DOHH2 (cell line): Measurements from ENCODE around the gene NCOR2.

Experiments
- H3F3A ChIP-seq: fragments of 200-600 bp; sonication (generic), shearing (Covaris generic); 2 replicates; pipeline ENCODE4 v1.6.0; 2016; ENCODE audit warnings: antibody characterized with exemption, mild to moderate bottlenecking; ENCODE audit not compliant: control insufficient read depth, insufficient read depth
- H3K27ac ChIP-seq: fragments of 200-600 bp; sonication (generic); 2 replicates; pipeline ENCODE4 v1.5.1; 2014; ENCODE audit warnings: low read depth, mild to moderate bottlenecking, low read length, moderate library complexity
- H3K27me3 ChIP-seq: fragments of 200-600 bp; sonication (generic); 2 replicates; pipeline ENCODE4 v1.6.1; 2014; ENCODE audit warnings: mild to moderate bottlenecking, low read length, mixed read lengths; ENCODE audit not compliant: control insufficient read depth
- H3K36me3 ChIP-seq: fragments of 200-600 bp; sonication (generic); 2 replicates; pipeline ENCODE4 v1.6.1; 2014; ENCODE audit warnings: mild to moderate bottlenecking, low read length, moderate library complexity, mixed read lengths; ENCODE audit not compliant: control insufficient read depth
- H3K4me1 ChIP-seq: fragments of 200-600 bp; sonication (generic); 2 replicates; pipeline ENCODE4 v1.6.1; 2014; ENCODE audit warnings: mild to moderate bottlenecking, low read length, mixed read lengths; ENCODE audit not compliant: control insufficient read depth
- H3K4me2 ChIP-seq: fragments of 200-600 bp; sonication (generic); 2 replicates; pipeline ENCODE4 v1.6.0; 2014; ENCODE audit warnings: mild to moderate bottlenecking, low read length, moderate library complexity
- H3K4me3 ChIP-seq: fragments of 200-600 bp; sonication (generic); 2 replicates; pipeline ENCODE4 v1.5.1; 2014; ENCODE audit warnings: mild to moderate bottlenecking, low read length, mixed read lengths
- H3K79me2 ChIP-seq: fragments of 200-600 bp; sonication (generic); 2 replicates; pipeline ENCODE4 v1.6.1; 2014; ENCODE audit warnings: mild to moderate bottlenecking, low read length, mixed read lengths; ENCODE audit not compliant: control insufficient read depth
- H3K9me2 ChIP-seq: fragments of 200-600 bp; sonication (generic); replicated peaks from 2 replicates; pipeline ENCODE4 v1.6.1; 2014; ENCODE audit warnings: mild to moderate bottlenecking, low read length, mixed read lengths; ENCODE audit not compliant: control insufficient read depth
- H3K9me3 ChIP-seq: fragments of 200-600 bp; sonication (generic); 2 replicates; pipeline ENCODE4 v1.6.1; 2014; ENCODE audit warnings: antibody characterized with exemption, low read length, mixed read lengths; ENCODE audit not compliant: control insufficient read depth, insufficient read depth
- H4K20me1 ChIP-seq: fragments of 200-600 bp; sonication (generic); 2 replicates; pipeline ENCODE4 v1.6.0; 2014; ENCODE audit warnings: low read depth, mild to moderate bottlenecking, antibody characterized with exemption, low read length, moderate library complexity; ENCODE audit not compliant: control insufficient read depth, insufficient read depth
- EZH2phosphoT487 ChIP-seq: fragments of 200-600 bp; sonication (generic); IDR thresholded peaks from 2 replicates; pipeline ENCODE4 v1.6.1; 2017; ENCODE audit warnings: borderline replicate concordance, mild to moderate bottlenecking, antibody characterized with exemption, low read length, moderate library complexity, mixed read lengths
- TF ChIP-seq, protein P1 (sequence below): fragments of 200-600 bp; sonication (generic); IDR thresholded peaks from one replicate; pipeline ENCODE4 v1.5.1; 2014; ENCODE audit warnings: antibody characterized with exemption, mild to moderate bottlenecking, low read depth, low read length; ENCODE audit not compliant: poor library complexity, severe bottlenecking

The NCOR2 gene

DNA sequence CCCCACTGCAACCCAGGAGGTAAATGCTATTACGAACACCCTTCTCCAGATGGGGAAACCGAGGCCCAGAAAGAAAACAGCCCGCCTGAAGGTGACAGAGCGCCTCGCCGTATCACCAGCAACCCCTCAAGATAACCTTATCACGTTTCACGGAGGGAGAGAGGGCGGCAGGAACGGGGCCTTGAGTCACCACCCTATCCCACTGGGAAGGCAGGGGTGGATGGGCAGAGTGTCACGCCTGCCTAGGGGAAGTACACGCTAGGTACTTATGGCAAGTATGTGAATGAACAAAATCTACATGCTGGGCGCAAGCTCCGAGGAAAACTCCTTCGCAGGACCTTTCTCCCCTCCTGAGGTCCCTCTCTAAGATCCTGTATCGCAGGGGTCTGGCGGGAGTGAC, 17.8 kb downstream of the NCOR2 start:
- no peak overlapping the region for H3K27ac ChIP-seq

DNA sequence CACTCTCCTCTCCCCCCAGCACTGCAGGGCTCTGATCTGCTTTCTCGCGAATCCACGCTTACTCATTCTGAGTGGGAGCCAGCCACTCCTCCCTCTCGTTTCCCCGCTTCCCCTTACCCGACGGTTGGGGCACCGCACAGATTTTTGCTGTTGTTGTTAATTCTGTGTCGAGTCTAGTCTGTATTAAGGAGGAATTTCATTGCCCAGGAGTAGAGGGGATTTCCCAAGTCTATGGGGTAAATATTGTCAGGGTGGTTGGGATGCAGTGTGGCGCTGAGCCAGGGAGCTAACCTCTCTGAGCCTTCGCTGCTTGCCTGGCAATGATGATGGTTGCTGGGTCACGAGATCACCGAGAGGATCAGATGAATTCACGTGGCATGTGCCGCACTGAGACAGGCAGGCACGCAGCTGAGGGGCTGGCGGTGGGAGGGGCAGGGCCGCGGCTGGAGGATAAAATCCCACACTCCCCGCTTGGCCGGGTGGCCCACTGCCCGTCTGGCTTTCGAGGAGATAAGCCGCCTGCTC, 18.5 kb downstream of the NCOR2 start:
- peaks cover 97% of the 10 kb centered on the region for H3K79me2 ChIP-seq
- no peaks in the 10 kb centered on the region for H3K36me3 ChIP-seq
- no peaks in the 10 kb centered on the region for H3K9me3 ChIP-seq
- H3K4me2 ChIP-seq = no peak overlapping the region
- TF ChIP-seq EZH2phosphoT487 = no peak
- TF ChIP-seq, protein P1, sequence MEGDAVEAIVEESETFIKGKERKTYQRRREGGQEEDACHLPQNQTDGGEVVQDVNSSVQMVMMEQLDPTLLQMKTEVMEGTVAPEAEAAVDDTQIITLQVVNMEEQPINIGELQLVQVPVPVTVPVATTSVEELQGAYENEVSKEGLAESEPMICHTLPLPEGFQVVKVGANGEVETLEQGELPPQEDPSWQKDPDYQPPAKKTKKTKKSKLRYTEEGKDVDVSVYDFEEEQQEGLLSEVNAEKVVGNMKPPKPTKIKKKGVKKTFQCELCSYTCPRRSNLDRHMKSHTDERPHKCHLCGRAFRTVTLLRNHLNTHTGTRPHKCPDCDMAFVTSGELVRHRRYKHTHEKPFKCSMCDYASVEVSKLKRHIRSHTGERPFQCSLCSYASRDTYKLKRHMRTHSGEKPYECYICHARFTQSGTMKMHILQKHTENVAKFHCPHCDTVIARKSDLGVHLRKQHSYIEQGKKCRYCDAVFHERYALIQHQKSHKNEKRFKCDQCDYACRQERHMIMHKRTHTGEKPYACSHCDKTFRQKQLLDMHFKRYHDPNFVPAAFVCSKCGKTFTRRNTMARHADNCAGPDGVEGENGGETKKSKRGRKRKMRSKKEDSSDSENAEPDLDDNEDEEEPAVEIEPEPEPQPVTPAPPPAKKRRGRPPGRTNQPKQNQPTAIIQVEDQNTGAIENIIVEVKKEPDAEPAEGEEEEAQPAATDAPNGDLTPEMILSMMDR = no peak
- H3F3A ChIP-seq = peaks cover 8% of the 10 kb centered on the region; the same call in 1 of the 2 replicates
- H3K27ac ChIP-seq = no peak overlapping the region
- H3K9me2 ChIP-seq = no peaks in the 10 kb centered on the region
- no peak overlapping the region for H3K4me3 ChIP-seq
- H3K4me1 ChIP-seq = peaks cover 64% of the 10 kb centered on the region
- peaks cover 49% of the 10 kb centered on the region for H4K20me1 ChIP-seq
- no peaks in the 10 kb centered on the region for H3K27me3 ChIP-seq

More for the DNA sequence above, 17.8 kb downstream of the NCOR2 start:
- Histone ChIP-seq H4K20me1 (peaks cover 50% of the 10 kb centered on the region), H3K9me2 (no peaks in the 10 kb centered on the region), H3F3A (0 out of 2 replicates have a peak, but pooled peaks cover 8% of the 10 kb centered on the region), H3K79me2 (peaks cover 97% of the 10 kb centered on the region), H3K27me3 (no peaks in the 10 kb centered on the region), H3K9me3 (no peaks in the 10 kb centered on the region), H3K4me2 (no peak overlapping the region), H3K36me3 (no peaks in the 10 kb centered on the region), H3K4me1 (peaks cover 57% of the 10 kb centered on the region), H3K4me3 (no peak overlapping the region)
- TF ChIP-seq, protein P1 = no peak
- no peak for TF ChIP-seq EZH2phosphoT487

DNA sequence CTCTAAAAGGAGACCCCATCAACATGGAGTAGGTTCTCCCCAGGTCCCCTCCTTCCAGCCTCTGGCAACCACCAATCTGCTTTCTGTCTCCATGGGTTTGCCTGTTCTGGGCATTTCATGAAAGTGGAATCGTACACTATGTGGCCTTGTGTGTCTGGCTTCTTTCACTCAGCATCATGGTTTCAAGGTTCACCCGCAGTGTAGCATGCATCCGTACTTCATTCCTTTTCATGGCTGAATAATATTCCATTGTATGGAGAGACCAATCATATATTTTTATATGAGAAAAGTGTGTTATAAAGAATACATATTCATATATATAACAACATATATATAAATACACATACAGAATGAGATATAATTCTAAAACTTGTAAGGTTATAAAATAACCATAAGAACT, 19.8 kb downstream of the NCOR2 start:
- Histone ChIP-seq H3K36me3 (no peaks in the 10 kb centered on the region), H3K27ac (no peak overlapping the region), H3K9me3 (no peaks in the 10 kb centered on the region), H3K9me2 (no peaks in the 10 kb centered on the region), H3F3A (peaks cover 8% of the 10 kb centered on the region; the same call in 1 of the 2 replicates), H3K4me2 (no peak overlapping the region), H3K79me2 (peaks cover 95% of the 10 kb centered on the region), H3K4me1 (peaks cover 63% of the 10 kb centered on the region), H3K4me3 (no peak overlapping the region), H3K27me3 (no peaks in the 10 kb centered on the region), H4K20me1 (peaks cover 50% of the 10 kb centered on the region)
- TF ChIP-seq EZH2phosphoT487 = no peak
- TF ChIP-seq, protein P1 = no peak
